HG03354 (cell line): ENCODE measurements around the gene DAGLA.
"Not testable (repeated sequence)": the region's sequence is repeated elsewhere in the genome, so short reads cannot be mapped to it uniquely, and the experiment has no call there.

Experiments used
- ATAC-seq: cut with Tn5 transposase; IDR thresholded peaks from one replicate; pipeline ENCODE4 v1.9.1; 2021; ENCODE audit warnings: mild to moderate bottlenecking; ENCODE audit not compliant: unreplicated experiment, poor library complexity, severe bottlenecking

The DAGLA gene, protein sequence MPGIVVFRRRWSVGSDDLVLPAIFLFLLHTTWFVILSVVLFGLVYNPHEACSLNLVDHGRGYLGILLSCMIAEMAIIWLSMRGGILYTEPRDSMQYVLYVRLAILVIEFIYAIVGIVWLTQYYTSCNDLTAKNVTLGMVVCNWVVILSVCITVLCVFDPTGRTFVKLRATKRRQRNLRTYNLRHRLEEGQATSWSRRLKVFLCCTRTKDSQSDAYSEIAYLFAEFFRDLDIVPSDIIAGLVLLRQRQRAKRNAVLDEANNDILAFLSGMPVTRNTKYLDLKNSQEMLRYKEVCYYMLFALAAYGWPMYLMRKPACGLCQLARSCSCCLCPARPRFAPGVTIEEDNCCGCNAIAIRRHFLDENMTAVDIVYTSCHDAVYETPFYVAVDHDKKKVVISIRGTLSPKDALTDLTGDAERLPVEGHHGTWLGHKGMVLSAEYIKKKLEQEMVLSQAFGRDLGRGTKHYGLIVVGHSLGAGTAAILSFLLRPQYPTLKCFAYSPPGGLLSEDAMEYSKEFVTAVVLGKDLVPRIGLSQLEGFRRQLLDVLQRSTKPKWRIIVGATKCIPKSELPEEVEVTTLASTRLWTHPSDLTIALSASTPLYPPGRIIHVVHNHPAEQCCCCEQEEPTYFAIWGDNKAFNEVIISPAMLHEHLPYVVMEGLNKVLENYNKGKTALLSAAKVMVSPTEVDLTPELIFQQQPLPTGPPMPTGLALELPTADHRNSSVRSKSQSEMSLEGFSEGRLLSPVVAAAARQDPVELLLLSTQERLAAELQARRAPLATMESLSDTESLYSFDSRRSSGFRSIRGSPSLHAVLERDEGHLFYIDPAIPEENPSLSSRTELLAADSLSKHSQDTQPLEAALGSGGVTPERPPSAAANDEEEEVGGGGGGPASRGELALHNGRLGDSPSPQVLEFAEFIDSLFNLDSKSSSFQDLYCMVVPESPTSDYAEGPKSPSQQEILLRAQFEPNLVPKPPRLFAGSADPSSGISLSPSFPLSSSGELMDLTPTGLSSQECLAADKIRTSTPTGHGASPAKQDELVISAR

DNA sequence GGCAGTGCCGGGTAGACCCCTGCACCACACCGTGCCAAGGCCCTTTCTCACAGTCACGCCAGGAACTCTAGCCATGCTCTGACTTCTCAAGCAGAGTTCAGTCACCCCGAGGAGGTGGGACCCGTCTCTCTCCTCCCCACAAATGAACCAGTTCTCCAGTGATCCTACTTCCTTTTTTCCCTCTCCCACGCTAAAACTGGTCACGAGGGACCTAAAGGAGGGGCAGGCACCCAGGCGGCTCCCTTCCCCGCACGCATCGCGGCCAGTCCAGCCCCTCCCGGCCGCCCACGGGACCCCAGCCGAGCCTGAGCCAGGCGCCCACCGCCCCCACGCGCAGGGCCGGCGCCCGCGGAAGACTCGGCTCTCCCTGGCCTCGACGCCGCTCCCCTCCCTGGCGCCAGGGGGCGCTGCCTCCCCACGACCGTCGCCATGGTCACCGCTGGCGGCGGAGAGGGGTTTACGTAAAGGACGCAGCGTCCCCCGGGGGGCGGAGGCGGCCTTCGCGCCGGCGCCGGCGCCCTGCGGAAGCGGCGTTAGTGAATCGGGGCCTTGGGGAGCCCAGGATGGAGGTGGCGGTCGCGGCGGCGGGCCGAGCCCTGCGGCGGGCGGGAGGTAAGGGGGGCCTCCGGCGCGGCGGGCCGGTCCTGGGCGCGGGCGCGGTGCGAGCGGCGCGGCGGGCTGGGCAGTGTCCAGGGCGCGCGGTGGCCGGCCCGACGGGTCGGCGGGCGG lies at the start of gene DAGLA:
Gene DAGLA (plus strand): TSS at position 499 of the 729 bp plus-strand sequence. CDS start 39,765 bp downstream, outside the sequence.
- no peak for ATAC-seq

DNA sequence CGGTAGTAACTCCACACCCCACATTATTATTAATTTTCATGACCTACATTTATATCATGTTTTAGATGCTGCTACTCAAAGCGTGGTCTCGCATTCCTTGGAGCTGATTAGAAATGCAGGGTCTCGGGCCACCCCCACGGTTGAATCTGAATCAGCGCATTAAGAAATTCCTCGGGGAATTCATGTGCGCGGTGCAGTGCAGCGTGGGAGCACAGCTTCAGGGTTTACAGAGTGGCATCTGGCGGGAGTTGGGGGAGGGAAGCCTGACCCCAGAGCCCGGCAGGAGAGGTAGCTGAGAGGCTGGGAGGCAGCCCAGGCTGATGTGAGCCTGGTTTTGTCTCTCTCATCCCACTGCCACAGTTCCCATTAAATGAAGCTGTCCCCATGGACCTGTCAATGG lies 48.1 kb upstream of the DAGLA start:
- no peak for ATAC-seq

DNA sequence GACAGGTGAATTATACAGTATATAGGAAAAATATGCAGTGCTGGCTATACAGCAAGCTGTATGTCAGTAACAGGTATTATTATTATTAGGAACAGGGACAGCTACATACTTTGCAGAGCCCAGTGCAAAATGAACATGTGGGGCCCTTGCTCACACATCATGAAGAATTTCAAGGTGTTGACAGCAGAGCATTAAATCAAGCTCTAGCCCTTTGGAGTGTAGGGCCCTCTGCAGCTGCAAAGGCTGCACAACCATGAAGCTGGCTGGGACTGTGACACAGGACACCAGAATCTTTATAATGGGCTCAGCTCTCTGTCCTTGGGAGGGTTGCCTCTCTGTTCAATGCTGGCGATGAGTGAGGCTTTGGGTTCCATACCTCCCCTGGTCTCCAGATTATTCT lies 44.9 kb upstream of the DAGLA start:
- no peak for ATAC-seq

DNA sequence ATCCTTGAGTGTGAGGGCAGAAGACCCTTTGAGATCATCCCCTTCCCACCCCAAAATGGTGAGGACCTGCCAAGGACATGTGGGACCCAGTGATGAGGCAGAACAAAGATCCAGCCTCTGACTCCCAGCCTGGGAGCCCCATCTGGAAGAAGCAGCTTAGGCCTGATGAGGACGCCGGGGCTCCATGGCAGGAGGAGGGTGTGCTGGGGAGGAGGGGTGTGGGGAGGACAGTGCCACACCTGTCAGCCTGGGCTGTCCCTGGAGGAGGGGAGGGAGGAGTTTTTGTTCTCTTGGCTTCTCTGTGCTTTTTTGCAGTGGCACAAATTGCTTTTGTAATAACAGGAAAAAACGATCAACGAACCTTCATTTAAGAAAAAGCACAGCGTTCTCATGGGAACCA lies 44.4 kb upstream of the DAGLA start:
- no peak for ATAC-seq

DNA sequence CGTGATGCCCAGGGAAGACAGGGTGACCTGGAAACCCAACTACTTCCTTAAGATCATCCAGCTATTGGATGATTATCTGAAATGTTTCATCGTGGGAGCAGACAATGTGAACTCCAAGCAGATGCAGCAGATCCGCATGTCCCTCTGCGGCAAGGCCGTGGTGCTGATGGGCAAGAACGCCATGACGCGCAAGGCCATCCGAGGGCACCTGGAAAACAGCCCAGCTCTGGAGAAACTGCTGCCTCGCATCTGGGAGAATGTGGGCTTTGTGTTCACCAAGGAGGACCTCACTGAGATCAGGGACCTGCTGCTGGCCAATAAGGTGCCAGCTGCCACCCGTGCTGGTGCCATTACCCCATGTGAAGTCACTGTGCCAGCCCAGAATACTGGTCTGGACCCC lies 43.5 kb upstream of the DAGLA start:
- no peak for ATAC-seq

DNA sequence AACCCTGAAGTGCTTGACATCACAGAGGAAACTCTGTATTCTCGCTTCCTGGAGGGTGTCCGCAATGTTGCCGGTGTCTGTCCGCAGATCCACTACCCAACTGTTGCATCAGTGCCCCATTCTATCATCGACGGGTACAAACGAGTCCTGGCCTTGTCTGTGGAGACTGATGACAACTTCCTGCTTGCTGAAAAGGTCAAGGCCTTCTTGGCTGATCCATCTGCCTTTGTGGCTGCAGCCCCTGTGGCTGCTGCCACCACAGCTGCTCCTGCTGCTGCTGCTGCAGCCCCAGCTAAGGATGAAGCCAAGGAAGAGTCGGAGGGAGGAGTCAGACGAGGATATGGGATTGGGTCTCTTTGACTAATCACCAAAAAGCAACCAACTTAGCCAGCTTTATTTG lies 42.9 kb upstream of the DAGLA start:
- ATAC-seq: no peak

DNA sequence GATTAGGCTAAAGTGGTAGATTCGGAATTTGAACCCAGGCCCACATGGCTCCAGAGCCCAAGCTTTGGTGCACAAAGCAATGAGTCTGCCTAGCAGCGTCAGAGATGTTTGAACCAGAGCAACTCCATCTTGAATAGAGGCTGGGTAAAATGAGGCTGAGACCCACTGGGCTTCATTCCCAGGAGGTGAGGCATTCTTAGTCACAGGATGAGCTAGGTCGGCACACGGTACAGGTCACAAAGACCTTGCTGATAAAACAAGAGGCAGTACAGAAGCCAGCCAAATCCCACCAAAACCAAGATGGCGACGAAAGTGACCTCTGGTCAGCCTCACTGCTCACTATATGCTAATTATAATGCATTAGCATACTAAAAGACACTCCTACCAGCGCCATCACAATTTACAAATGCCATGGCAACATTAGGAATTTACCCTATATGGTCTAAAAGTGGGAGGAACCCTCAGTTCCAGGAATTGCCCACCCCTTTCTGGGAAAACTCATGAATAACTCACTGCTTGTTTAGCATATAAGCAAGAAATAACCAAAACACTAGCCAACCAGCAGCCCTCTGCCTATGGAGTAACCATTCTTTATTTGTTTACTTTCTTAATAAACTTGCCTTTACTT lies 40.3 kb upstream of the DAGLA start:
- ATAC-seq: no peak

DNA sequence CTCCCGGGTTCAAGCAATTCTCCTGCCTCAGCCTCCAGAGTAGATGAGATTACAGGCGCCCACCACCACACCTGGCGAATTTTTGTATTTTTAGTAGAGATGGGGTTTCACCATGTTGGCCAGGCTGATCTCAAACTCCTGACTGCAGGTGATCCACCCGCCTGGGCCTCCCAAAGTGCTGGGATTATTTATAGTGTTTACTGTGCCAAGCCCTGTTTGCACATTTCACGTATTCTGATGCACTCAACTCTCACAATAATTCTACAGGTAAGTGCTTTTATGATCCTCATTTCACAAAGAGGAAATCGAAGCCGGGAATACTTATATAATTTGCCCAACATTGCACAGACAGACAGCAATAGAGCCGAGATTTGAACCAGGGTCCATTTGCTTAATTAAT lies 38.0 kb upstream of the DAGLA start:
- ATAC-seq: no peak

DNA sequence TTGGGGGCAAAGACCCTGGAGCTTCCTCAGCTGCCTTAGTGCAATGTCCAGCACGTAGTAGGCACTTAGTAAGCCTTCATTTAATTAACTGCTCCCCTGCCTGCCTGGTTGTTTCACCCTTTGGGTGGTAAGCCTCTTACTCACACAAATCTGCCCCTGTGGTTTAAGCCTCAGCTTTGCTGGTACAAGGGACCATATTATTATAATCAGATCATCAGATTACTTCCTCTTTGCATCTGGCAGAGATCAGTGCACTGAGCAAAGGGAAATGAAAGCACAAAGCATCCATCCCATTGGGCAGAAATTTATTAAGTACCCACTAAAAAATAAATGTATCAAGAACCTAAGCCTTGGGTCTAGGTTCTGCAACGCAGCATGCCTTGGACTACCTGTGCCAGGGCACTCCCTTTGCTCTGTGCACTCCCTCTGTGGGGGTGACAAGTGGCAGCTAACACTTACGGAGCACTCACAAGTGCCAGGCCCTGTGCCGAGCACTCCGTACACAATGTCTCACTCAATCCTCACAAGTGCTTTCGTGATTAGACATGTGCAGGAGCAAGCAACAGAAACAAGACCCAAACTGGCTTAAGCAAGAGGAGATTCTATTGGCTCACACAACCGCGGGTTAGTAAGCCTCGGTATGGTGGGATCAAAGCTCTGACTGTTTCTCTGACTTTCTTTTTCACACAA lies 34.9 kb upstream of the DAGLA start:
- no peak for ATAC-seq

DNA sequence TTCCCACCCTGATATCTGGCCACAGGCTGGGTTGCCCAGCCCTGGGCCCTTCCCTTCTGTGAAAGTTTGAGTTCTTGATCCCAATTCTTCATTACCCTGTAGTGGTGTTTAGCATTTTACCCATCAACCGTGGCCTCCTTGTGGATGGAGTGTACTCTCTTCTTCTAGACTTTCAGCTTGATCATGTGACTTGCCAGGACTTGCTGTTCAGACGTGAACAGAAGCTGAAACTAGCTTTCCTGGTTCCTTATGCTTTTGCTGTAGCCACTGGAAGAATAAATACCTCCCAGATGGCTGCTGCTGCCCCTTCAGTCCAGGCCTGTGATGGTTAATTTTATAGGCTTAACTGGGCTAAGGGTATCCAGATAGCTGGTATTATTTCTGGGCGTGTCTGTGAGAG lies 32.7 kb upstream of the DAGLA start:
- ATAC-seq: no peak

DNA sequence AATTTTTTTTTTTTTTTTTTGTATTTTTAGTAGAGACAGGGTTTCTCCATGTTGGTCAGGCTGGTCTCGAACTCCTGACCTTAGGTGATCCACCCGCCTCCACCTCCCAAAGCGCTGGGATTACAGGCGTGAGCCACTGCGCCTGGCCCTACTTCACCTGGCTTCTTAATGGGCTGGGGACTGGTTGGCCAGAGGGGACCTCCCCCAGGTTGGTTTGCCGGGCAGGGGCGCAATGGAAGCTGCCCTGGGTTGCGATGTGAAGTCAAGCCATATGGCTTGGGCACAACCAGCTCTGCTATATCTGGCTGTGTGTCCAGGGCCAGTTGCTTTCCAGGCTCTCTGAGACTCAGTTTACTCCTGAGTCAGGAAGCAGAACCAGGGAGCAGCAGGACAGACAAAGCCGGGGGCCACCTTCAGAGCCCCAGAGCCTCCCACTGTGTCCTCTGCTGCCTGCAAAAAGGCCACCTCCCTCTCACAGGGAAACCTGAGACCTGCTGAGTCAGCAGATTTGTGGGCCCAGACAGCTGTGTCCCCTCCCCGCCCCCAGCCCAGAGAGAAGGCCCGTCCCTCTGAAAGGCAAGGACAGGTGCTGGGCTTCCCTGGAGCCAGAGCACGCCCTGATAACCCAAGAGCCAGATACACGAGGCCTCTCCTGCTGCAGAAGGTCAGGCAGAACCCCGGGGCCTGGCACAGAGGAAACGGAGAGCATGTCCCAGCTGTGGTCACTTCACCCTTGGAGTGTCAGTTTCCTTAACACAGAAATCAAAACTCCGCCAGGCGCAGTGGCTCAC lies 29.2 kb upstream of the DAGLA start:
- no peak for ATAC-seq

DNA sequence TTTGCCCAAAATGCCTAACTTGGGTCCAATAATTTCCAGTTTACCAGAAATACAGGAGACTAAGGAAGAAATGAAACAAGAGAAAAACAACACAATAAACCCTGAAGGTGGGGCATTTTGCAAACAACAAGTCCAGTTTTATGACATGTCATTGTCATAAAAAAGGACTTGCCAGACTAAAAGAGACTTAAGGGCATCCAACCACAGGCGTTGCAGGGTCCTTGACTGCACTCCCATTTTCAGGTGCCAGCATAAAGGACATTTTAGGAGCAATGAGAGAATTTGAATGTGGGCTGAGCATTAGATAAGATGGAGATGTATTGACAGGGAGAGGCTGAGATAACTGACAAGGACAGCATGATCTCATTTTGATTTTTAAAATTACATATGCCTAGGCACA lies 28.1 kb upstream of the DAGLA start:
- ATAC-seq: no peak

DNA sequence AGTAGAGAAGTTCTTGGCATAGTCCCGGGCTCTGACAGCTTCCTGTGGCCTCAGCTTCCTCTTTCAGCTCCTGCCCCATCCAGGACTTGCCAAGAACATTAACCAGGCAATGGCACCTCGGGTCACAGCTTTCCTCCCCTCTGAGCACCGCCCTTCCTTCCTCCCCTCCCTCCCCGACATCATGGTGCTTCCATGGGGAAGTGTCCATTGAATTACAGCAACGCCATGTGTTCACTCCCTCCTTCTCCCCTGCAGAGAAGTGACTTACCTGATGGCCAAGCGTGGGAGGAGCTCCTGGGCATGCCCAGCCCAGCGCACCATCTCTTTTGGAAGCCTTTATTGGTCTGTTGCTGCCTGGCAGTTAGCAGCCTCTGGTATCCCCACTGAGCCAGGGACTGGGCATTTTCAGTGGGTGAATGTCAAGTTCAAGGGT lies 25.8 kb upstream of the DAGLA start:
- ATAC-seq: no peak

DNA sequence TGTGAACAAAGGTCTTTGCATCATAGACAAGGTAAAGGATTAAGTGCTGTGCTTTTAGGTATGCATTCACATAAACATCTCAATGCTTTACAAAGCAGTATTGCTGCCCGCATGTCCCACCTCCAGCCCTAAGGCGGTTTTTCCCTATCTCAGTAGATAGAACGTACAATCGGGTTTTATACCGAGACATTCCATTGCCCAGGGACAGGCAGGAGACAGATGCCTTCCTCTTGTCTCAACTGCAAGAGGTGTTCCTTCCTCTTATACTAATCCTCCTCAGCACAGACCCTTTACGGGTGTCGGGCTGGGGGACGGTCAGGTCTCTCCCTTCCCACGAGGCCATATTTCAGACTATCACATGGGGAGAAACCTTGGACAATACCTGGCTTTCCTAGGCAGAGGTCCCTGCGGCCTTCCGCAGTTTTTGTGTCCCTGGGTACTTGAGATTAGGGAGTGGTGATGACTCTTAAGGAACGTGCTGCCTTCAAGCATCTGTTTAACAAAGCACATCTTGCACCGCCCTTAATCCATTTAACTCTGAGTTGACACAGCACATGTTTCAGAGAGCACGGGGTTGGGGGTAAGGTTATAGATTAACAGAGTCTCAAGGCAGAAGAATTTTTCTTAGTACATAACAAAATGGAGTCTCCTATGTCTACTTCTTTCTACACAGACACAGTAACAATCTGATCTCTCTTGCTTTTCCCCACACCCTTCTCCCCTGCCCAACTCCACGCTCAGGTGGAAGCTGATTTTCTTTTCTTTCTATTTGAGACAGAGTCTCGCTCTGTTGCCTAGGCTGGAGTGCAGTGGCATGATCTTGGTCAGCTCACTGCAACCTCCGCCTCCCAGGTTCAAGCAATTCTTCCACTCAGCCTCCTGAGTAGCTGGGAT lies 24.7 kb upstream of the DAGLA start:
- ATAC-seq: not testable (repeated sequence)

DNA sequence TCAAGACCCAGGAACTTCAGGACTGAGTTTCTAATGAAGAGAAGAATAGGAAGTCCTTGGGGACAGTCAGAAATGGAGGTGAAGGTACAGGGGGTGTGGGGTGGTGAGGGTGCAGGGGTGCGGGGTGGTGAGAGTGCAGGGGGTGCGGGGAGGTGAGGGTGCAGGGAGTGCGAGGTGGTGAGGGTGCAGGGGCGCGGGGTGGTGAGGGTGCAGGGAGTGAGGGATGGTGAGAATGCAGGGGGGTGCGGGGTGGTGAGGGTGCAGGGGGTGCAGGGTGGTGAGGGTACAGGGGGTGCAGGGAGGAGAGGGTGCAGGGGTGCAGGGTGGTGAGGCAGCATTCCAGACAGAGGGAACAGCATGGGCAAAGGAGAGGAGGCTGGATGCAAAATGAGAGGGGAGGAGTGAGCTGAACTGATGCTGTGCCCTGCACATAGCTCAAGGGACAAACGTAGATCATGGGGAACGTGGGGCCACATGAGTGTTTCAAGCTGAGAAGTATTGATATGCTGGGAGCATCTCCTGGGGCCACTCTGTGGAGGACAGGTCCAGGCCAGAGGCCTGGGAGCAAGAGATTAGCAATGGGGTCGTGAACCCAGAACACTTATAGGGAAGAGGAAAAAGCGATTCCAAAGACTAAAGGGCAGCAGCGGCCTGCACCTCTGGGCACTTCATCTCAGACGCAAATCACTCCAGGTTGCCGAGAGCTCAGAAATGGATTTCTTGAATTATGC lies 23.7 kb upstream of the DAGLA start:
- no peak for ATAC-seq

DNA sequence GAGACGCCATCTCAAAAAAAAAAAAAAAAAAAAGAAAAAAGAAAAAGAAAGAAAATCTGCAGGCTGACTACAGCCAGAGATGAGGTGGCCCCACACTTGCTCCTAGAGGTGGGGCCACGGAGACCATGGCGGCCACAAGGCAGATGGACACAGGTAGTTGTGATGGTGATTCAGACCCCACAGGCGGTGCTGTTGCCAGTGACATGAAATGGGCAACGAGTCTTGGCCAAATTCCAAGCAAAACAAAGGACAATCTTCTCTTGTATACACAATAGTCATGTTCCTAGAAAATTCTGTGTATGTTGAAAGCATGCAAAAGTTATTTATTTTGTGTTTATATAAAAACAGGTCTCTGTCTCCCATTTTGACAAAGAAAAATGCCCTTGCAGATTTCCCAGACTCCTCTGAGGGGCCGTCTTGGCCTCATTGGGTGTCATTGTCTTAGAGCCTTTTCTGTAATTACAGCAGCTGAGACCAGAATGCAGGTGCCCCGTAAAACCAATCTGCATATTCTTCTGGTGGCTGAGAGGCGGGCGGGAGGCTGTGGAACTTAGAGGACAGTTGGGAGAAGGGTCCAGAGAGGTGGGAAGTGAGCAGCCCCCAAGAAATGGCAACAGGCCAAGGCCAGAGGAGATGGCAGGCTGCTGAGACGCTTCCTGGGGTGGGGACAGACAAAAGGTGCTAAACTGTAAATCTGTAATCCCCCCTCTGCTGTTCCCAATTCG lies 22.5 kb upstream of the DAGLA start:
- no peak for ATAC-seq
